ENCODE measurements around the gene HSPA9.

HSPA9 gene

DNA sequence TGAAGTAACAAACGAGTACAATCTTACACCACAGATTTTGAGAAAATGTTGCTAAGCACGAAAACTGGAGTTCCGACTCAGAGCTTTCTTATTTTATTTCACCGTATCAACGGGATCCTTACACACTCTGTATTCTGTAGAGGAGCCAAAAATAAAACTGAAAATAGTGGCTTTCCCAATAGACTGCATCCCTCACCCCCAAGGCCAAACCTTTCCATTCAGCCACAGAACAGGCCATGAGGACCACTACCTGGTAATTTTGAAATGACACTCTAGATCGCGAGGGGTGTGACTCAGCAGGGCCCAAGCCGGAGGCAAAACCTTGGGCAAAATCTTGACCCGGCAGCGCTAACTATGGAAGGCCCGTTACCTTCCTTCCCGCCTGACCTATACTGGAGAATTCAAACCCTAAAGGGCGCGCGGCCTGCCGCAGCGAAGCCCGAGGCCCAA, 432 bp downstream of the HSPA9 start:
- CTCF ChIA-PET: interaction anchor here (1.2 to 1.7 kb wide), 6 partner anchors 11 to 767 kb away, joined by 3 to 9 read pairs (median 4); partner anchors contain the start of gene PAIP2
- TF ChIP-seq, protein P1, sequence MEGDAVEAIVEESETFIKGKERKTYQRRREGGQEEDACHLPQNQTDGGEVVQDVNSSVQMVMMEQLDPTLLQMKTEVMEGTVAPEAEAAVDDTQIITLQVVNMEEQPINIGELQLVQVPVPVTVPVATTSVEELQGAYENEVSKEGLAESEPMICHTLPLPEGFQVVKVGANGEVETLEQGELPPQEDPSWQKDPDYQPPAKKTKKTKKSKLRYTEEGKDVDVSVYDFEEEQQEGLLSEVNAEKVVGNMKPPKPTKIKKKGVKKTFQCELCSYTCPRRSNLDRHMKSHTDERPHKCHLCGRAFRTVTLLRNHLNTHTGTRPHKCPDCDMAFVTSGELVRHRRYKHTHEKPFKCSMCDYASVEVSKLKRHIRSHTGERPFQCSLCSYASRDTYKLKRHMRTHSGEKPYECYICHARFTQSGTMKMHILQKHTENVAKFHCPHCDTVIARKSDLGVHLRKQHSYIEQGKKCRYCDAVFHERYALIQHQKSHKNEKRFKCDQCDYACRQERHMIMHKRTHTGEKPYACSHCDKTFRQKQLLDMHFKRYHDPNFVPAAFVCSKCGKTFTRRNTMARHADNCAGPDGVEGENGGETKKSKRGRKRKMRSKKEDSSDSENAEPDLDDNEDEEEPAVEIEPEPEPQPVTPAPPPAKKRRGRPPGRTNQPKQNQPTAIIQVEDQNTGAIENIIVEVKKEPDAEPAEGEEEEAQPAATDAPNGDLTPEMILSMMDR (IDR thresholded peaks at IDR 0.05; ENCODE audit: control extremely low read depth, extremely low read depth, low read depth, missing control alignments): no peak
- POLR2A ChIA-PET: interaction anchor here (1.0 to 2.0 kb wide), 3 partner anchors 8 to 109 kb away, joined by 3 to 6 read pairs (median 5); partner anchors contain the start of genes EGR1 and ETF1
- no peak for DNase-seq (ENCODE audit: extremely low spot score)

DNA sequence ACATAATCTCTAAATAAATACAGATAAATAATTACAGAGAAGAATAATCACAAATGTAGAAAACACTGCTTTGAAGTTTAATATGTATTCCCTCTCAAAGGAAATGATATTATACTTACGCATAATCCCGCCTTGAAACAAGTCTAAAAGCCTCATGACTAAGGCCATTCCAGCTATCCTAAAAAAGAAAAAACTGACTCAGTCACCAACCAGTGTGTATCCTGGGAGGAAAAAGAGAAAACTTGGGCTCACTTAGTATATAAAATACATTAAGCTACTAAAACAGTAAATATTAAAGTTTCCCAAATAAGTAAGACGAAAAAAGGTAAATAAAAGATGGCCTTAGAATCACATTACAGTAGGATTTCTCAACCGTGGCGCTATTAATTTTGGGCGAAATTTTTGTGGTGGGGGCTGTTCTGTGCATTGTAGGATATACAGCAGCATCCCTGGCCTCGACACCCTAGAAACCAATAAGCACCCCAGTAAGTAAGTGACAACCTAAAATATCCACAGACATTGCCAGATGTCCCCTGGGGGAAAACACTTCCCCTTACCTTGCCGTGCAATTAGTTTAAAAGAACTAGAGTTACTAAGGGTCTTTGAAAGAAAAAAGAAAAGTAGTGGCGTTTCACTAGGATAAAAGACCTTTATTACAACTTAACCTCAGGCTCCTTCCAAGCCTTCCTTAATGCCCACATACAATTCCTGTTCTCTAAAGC, 1.1 kb downstream of the HSPA9 start:
- CTCF ChIA-PET: interaction anchor here (1.5 kb wide), 2 partner anchors 11 to 26 kb away, joined by 3 to 7 read pairs; no protein-coding TSS in a partner anchor
- POLR2A ChIA-PET: interaction anchor here (2.0 kb wide), 1 partner anchor 31 kb away, joined by 5 read pairs; the partner anchor contains the start of gene ETF1
- no peak for DNase-seq (ENCODE audit: extremely low spot score)
- TF ChIP-seq, protein P1 (IDR thresholded peaks at IDR 0.05; ENCODE audit: control extremely low read depth, extremely low read depth, low read depth, missing control alignments): no peak

DNA sequence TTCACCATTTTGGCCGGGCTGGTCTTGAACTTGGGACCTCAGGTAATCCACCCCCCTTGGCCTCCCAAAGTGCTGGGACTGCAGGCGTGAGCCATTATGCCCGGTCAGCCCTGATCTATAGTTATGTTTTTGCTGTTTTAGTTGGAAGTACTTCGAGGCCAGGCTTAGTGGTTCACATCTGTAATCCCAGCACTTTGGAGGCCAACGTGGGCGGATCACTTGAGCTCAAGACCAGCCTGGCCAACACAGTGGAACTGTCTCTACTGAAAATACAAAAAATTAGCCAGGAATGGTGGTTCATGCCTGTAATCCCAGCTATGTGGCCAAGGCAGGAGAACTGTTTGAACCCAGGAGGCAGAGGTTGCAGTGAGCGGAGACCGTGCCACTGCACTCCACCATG, 2.0 kb downstream of the HSPA9 start:
- DNase-seq (ENCODE audit: extremely low spot score): no peak
- ChIA-PET POLR2A (interaction anchor here (1.0 kb wide), 1 partner anchor 26 kb away, joined by 5 read pairs; no protein-coding TSS in a partner anchor), CTCF (interaction anchor here (1.5 kb wide), 1 partner anchor 25 kb away, joined by 7 read pairs; no protein-coding TSS in a partner anchor)
- TF ChIP-seq, protein P1 (IDR thresholded peaks at IDR 0.05; ENCODE audit: control extremely low read depth, extremely low read depth, low read depth, missing control alignments): no peak

DNA sequence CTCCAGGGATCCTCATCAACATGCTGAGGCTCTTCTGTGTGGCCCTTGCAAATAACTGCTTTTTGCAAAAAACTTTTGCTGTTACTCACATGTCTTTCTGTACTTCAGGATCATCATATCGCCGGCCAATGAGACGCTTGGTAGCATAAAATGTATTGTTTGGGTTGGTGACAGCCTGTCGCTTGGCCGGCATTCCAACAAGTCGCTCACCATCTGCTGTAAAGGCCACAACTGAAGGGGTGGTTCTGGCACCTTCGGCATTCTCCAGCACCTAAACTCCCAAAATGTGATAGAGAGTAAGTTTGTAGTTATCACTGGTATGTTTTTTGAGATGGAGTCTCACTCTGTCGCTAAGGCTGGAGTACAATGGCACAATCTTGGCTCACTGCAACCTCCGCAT, 4.3 kb downstream of the HSPA9 start:
- DNase-seq (ENCODE audit: extremely low spot score): no peak
- ChIA-PET POLR2A (interaction anchor here (0.7 to 1.2 kb wide), 2 partner anchors 20 to 1000 kb away, joined by 6 to 7 read pairs; no protein-coding TSS in a partner anchor), CTCF (no interaction called here)
- TF ChIP-seq, protein P1 (IDR thresholded peaks at IDR 0.05; ENCODE audit: control extremely low read depth, extremely low read depth, low read depth, missing control alignments): no peak

DNA sequence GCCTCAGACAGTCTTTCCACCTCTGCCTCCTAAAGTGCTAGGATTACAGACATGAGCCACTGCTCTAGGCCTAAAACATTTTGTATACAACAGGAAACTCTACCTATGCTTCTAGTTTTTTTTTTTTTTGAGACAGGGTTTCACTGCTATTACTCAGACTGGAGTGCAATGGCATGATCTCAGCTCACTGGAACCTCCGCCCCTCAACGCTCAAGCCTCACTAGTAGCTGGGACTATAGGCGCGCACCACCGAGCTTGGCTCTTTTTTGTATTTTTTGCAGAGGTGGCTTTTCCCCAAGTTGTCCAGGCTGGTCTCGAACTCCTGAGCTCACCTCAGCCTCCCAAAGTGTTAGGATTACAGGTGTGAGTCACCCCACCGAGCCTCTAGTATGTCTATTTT, 5.4 kb downstream of the HSPA9 start:
- ChIA-PET POLR2A (interaction anchor here (0.7 kb wide), 1 partner anchor 15 kb away, joined by 5 read pairs; no protein-coding TSS in a partner anchor), CTCF (interaction anchor here (1.1 to 1.9 kb wide), 2 partner anchors 9 to 22 kb away, joined by 4 to 6 read pairs; no protein-coding TSS in a partner anchor)
- DNase-seq (ENCODE audit: extremely low spot score): no peak
- TF ChIP-seq, protein P1 (IDR thresholded peaks at IDR 0.05; ENCODE audit: control extremely low read depth, extremely low read depth, low read depth, missing control alignments): no peak

DNA sequence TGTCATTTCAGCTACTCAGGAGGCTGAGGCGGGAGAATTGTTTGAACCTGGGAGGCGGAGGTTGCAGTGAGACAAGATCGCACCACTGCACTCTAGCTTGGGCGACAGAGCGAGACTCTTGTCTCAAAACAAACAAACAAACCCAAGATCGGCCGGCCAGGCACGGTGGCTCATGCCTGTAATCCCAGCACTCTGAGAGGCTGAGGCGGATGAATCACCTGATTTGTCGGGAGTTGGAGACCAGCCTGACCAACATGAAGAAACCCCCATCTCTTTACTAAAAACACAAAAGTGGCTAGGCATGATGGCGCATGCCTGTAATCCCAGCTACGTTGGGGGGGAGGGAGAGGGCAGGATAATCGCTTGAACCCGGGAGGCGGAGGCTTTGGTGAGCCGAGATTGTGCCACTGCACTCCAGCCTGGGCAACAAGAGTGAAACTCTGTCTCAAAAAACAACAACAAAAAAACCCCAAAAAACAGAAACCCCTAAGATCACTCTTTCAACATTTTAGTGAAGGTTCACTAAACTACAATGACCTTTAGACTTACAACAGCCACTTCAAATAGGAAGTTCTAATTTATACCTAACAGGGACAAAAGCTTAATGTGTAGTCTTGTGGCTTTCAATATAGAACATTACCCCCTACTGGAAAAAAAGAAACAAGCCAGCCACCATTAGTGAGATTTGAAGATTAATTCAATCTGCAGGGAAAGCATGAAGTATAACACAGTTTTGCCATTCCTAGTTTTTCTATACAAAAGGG, 7.0 kb downstream of the HSPA9 start:
- no peak for DNase-seq (ENCODE audit: extremely low spot score)
- TF ChIP-seq, protein P1 (IDR thresholded peaks at IDR 0.05; ENCODE audit: control extremely low read depth, extremely low read depth, low read depth, missing control alignments): no peak
- ChIA-PET CTCF (interaction anchor here (1.2 to 1.9 kb wide), 3 partner anchors 9 to 64 kb away, joined by 3 to 6 read pairs (median 4); no protein-coding TSS in a partner anchor), POLR2A (interaction anchor here (0.5 kb wide), 1 partner anchor 21 kb away, joined by 6 read pairs; no protein-coding TSS in a partner anchor)

Data from GM10248 (cell line).